Right lung (tissue), 5 donors: ENCODE data around the gene OR6B2. TPM values are rescaled to one million over a fixed set of nuclear protein-coding genes. Genes with fewer than 3 reads are reported as not detected.

ENCODE experiments used
- polyA plus RNA-seq, 5 donors: library from polyadenylated mRNA; unstranded; fragments of 120-200 nt; gene quantifications; one replicate each; pipeline versions ENCODE4 v1.2.1 to v1.2.3, GENCODE V29; 2013; ENCODE audit warnings: inconsistent platforms in 1 of 5, low replicate concordance in 1 of 5; ENCODE audit not compliant: insufficient read length in 5 of 5, insufficient read depth in 1 of 5

OR6B2 gene
- polyA plus RNA-seq, 5 donors = not detected

Other genes starting within 250 kb of the OR6B2 start
- gene NDUFA10, start 5.1 kb downstream of the OR6B2 start, polyA plus RNA-seq = 100 to 1,000 TPM in 2 of 5 donors, 10 to 100 TPM in 3; 90.6 to 112 (median 97.2) TPM
- not detected for gene OR6B3, start 23.1 kb upstream of the OR6B2 start, polyA plus RNA-seq
- 100 to 1,000 TPM in 1 of 5 donors, 10 to 100 TPM in 4; 49.0 to 116 (median 72.5) TPM for gene COPS9, start 105.9 kb upstream of the OR6B2 start, polyA plus RNA-seq
- gene OTOS, start 110.2 kb upstream of the OR6B2 start, polyA plus RNA-seq = not detected